Activated CD4-positive, alpha-beta T cell treated with anti-CD3 and anti-CD28 coated beads for 4 hours (primary cell): ENCODE results near the gene TMEM273.

Source experiments
- DNase-seq, 2 donors: peaks; one replicate each; pipeline ENCODE4 v3.0.0-alpha.2; 2020

TMEM273 gene

GRCh38 chr10:49175587-49176309 is 12.4 kb downstream of the TMEM273 start:
- DNase-seq = no peak

GRCh38 chr10:49174926-49175500 is 13.2 kb downstream of the TMEM273 start:
- no peak for DNase-seq

GRCh38 chr10:49174261-49174925 is 13.8 kb downstream of the TMEM273 start:
- DNase-seq = no peak

- no peak for DNase-seq
Measured at GRCh38 chr10:49173853-49174252, 14.3 kb downstream of the TMEM273 start.

- no peak for DNase-seq
Measured at GRCh38 chr10:49173201-49173772, 14.9 kb downstream of the TMEM273 start.

GRCh38 chr10:49172777-49173132 is 15.4 kb downstream of the TMEM273 start:
- no peak for DNase-seq

GRCh38 chr10:49172061-49172776 is 16.0 kb downstream of the TMEM273 start:
- DNase-seq = no peak

- no peak for DNase-seq
Measured at GRCh38 chr10:49171326-49172060, 16.7 kb downstream of the TMEM273 start.

GRCh38 chr10:49170632-49171325 is 17.4 kb downstream of the TMEM273 start:
- DNase-seq = no peak

GRCh38 chr10:49169776-49170175 is 18.4 kb downstream of the TMEM273 start:
- DNase-seq = no peak

- no peak for DNase-seq
Measured at GRCh38 chr10:49168831-49169500, 19.2 kb downstream of the TMEM273 start.

GRCh38 chr10:49168171-49168540 is 20.0 kb downstream of the TMEM273 start:
- DNase-seq = no peak

- DNase-seq = no peak
Measured at GRCh38 chr10:49167425-49168170, 20.6 kb downstream of the TMEM273 start.

GRCh38 chr10:49166484-49167400 is 21.4 kb downstream of the TMEM273 start:
- no peak for DNase-seq

GRCh38 chr10:49165821-49166483 is 22.2 kb downstream of the TMEM273 start:
- no peak for DNase-seq

- DNase-seq = no peak
Measured at GRCh38 chr10:49165259-49165658, 22.9 kb downstream of the TMEM273 start.

GRCh38 chr10:49164559-49165188 is 23.5 kb downstream of the TMEM273 start:
- DNase-seq = peak in 1 of 2 donors; percentile 22

GRCh38 chr10:49163741-49164140 is 24.4 kb downstream of the TMEM273 start:
- DNase-seq = no peak
